H1 (cell line): ENCODE measurements around the gene LRRC28. TPM values are rescaled to one million over a fixed set of nuclear protein-coding genes. Genes with fewer than 3 reads are reported as not detected.

Experiments used
- CTCF ChIA-PET: fragments of 300-600 bp; sonication (Branson Sonifier 250); formaldehyde crosslinking; loops from one replicate; lab custom pipeline; 2021; ENCODE audit not compliant: partially characterized antibody; lab: Charles Lee
- POLR2A ChIA-PET: fragments of 300-600 bp; sonication (Branson Sonifier 250); formaldehyde crosslinking; loops from one replicate; lab custom pipeline; 2021; ENCODE audit warnings: inconsistent platforms; ENCODE audit not compliant: partially characterized antibody; lab: Charles Lee
- DNase-seq, 2 experiments: peaks; one replicate each; pipeline versions ENCODE4 v3.0.0 to v3.0.0-alpha.2; 2010 to 2022; ENCODE audit warnings: low spot score in 2 of 2, low read depth in 1 of 2, mixed read lengths in 1 of 2
- FAIRE-seq: peaks from 2 replicates; lab custom pipeline; 2011; peaks lifted over from hg19 to GRCh38; lab: Jason Lieb, UNC
- H2AFZ ChIP-seq: 2 replicates; pipeline ENCODE4 v1.8.1; 2012; ENCODE audit warnings: low read length, inconsistent platforms
- H2AK5ac ChIP-seq: 2 replicates; pipeline ENCODE4 v1.6.1; 2013; ENCODE audit warnings: low read depth, low read length
- H2BK120ac ChIP-seq: replicated peaks from 2 replicates; pipeline ENCODE3; 2013; ENCODE audit warnings: low read depth, low read length, inconsistent platforms
- H2BK12ac ChIP-seq: 2 replicates; pipeline ENCODE4 v1.6.1; 2013; ENCODE audit warnings: low read depth, low read length
- H2BK15ac ChIP-seq: 2 replicates; pipeline ENCODE4 v1.6.1; 2013; ENCODE audit warnings: low read length
- H2BK20ac ChIP-seq: 2 replicates; pipeline ENCODE4 v1.6.1; 2013; ENCODE audit warnings: low read length
- H2BK5ac ChIP-seq: 2 replicates; pipeline ENCODE4 v1.6.1; 2013; ENCODE audit warnings: low read depth, low read length
- H3K14ac ChIP-seq: 2 replicates; pipeline ENCODE4 v1.6.1; 2013; ENCODE audit warnings: inconsistent platforms; ENCODE audit not compliant: insufficient read length
- H3K18ac ChIP-seq: 2 replicates; pipeline ENCODE4 v1.6.1; 2013; ENCODE audit warnings: low read length; ENCODE audit errors: extremely low read depth
- H3K23ac ChIP-seq: 2 replicates; pipeline ENCODE4 v1.6.1; 2013; ENCODE audit warnings: inconsistent platforms; ENCODE audit not compliant: insufficient read length
- H3K23me2 ChIP-seq: 2 replicates; pipeline ENCODE4 v1.6.1; 2013; ENCODE audit warnings: low read depth, low read length
- H3K27ac ChIP-seq: 2 replicates; pipeline ENCODE4 v1.6.1; 2011; ENCODE audit warnings: low read depth, low read length, inconsistent platforms
- H3K27me3 ChIP-seq, 4 experiments: replicated peaks in 1 of 4; 1 replicate in 1 of 4; 2 replicates in 3 of 4; pipeline versions ENCODE4 v1.6.1 to v1.8.1; 2011 to 2013; ENCODE audit warnings: low read length in 3 of 4, mild to moderate bottlenecking in 3 of 4, inconsistent platforms in 2 of 4, mixed read lengths in 2 of 4, moderate library complexity in 1 of 4; ENCODE audit not compliant: control insufficient read depth in 3 of 4, insufficient read depth in 3 of 4; ENCODE audit errors: extremely low read depth in 1 of 4
- H3K36me3 ChIP-seq, 4 experiments: 2 replicates each; pipeline versions ENCODE4 v1.6.1 to v1.8.1; 2011 to 2013; ENCODE audit warnings: mild to moderate bottlenecking in 4 of 4, low read length in 3 of 4, moderate library complexity in 2 of 4, control low read depth in 1 of 4, inconsistent platforms in 1 of 4; ENCODE audit not compliant: insufficient read depth in 4 of 4, control insufficient read depth in 2 of 4
- H3K4ac ChIP-seq: replicated peaks from 2 replicates; pipeline ENCODE3; 2013; ENCODE audit warnings: low read length, low read depth, mixed read lengths, inconsistent platforms; ENCODE audit not compliant: insufficient read length
- H3K4me1 ChIP-seq, 4 experiments: replicated peaks in 1 of 4; 1 replicate in 1 of 4; 2 replicates in 3 of 4; pipeline versions ENCODE4 v1.6.1 to v1.8.1; 2011 to 2013; ENCODE audit warnings: low read length in 3 of 4, inconsistent platforms in 2 of 4, mixed read lengths in 1 of 4; ENCODE audit not compliant: insufficient read depth in 4 of 4, control insufficient read depth in 3 of 4
- H3K4me2 ChIP-seq, 2 experiments: 2 replicates each; pipeline versions ENCODE4 v1.6.1 to v1.8.1; 2011 to 2013; ENCODE audit warnings: low read depth in 2 of 2, low read length in 2 of 2, control low read depth in 1 of 2, inconsistent platforms in 1 of 2, mild to moderate bottlenecking in 1 of 2; ENCODE audit not compliant: insufficient read depth in 1 of 2
- H3K4me3 ChIP-seq, 4 experiments: fragments of 200-600, 300-600 bp in 1 of 4; sonication (generic), shearing (Covaris generic), sonication (Bioruptor Twin) in 1 of 4; 2 replicates each; pipeline versions ENCODE4 v1.5.1 to v1.8.1; 2011 to 2016; ENCODE audit warnings: low read length in 4 of 4, low read depth in 3 of 4, control low read depth in 2 of 4, inconsistent platforms in 2 of 4, mild to moderate bottlenecking in 2 of 4, mixed read lengths in 1 of 4, moderate library complexity in 1 of 4; ENCODE audit not compliant: insufficient read depth in 2 of 4; ENCODE audit errors: extremely low read depth in 1 of 4
- H3K56ac ChIP-seq: replicated peaks from 2 replicates; pipeline ENCODE3; 2013; ENCODE audit warnings: low read depth, mild to moderate bottlenecking, mixed read lengths, low read length, inconsistent platforms; ENCODE audit not compliant: insufficient read length
- H3K79me1 ChIP-seq: 2 replicates; pipeline ENCODE4 v1.6.1; 2013; ENCODE audit warnings: low read depth, low read length, control low read depth
- H3K79me2 ChIP-seq, 2 experiments: 2 replicates each; pipeline versions ENCODE4 v1.6.1 to v1.8.1; 2012 to 2013; ENCODE audit warnings: low read length in 2 of 2, mild to moderate bottlenecking in 2 of 2, inconsistent platforms in 1 of 2; ENCODE audit not compliant: insufficient read depth in 2 of 2, control insufficient read depth in 1 of 2
- H3K9ac ChIP-seq, 4 experiments: replicated peaks in 1 of 4; 1 replicate in 1 of 4; 2 replicates in 3 of 4; pipeline versions ENCODE4 v1.6.1 to v1.8.1; 2011 to 2013; ENCODE audit warnings: low read depth in 3 of 4, low read length in 3 of 4, control low read depth in 2 of 4, mild to moderate bottlenecking in 2 of 4, moderate library complexity in 2 of 4, inconsistent platforms in 1 of 4; ENCODE audit errors: extremely low read depth in 1 of 4
- H3K9me3 ChIP-seq, 2 experiments: 2 replicates each; pipeline versions ENCODE4 v1.6.1 to v1.8.1; 2012 to 2013; ENCODE audit warnings: mild to moderate bottlenecking in 2 of 2, moderate library complexity in 2 of 2, control low read depth in 1 of 2, inconsistent platforms in 1 of 2, low read depth in 1 of 2, low read length in 1 of 2, mixed read lengths in 1 of 2; ENCODE audit not compliant: insufficient read depth in 2 of 2
- H4K20me1 ChIP-seq, 2 experiments: replicated peaks in 1 of 2; 2 replicates each; pipeline versions ENCODE3 to v1.8.1; 2011 to 2013; ENCODE audit warnings: inconsistent platforms in 2 of 2, low read length in 2 of 2, mild to moderate bottlenecking in 1 of 2; ENCODE audit not compliant: insufficient read depth in 2 of 2, control insufficient read depth in 1 of 2
- H4K5ac ChIP-seq: 2 replicates; pipeline ENCODE4 v1.6.1; 2013; ENCODE audit warnings: low read length, low read depth, mixed read lengths, inconsistent platforms; ENCODE audit not compliant: insufficient read length
- H4K8ac ChIP-seq: 2 replicates; pipeline ENCODE4 v1.8.0; 2013; ENCODE audit warnings: mild to moderate bottlenecking, moderate library complexity, low read length, inconsistent platforms; ENCODE audit not compliant: insufficient read depth; ENCODE audit errors: extremely low read depth
- H4K91ac ChIP-seq: replicated peaks from 2 replicates; pipeline ENCODE3; 2013; ENCODE audit warnings: low read length, mixed read lengths, inconsistent platforms; ENCODE audit not compliant: insufficient read length
- EGR1 ChIP-seq: IDR thresholded peaks from 2 replicates; pipeline ENCODE4 v1.6.1; 2011; ENCODE audit warnings: low read depth, low read length, borderline replicate concordance
- USF2 ChIP-seq: IDR thresholded peaks from 2 replicates; pipeline ENCODE4 v1.6.1; 2011; ENCODE audit warnings: low read length, improper control_type of control experiment
- WGBS, 2 experiments: shearing (Covaris generic) in 1 of 2; methylation state at CpG; one replicate each; pipeline versions ENCODE4 v1.1.6 to v1.1.7; 2013 to 2015; ENCODE audit warnings: low lambda C conversion rate in 2 of 2, mixed read lengths in 2 of 2, inconsistent platforms in 1 of 2, low coverage in 1 of 2, missing lambda C conversion rate in 1 of 2; ENCODE audit not compliant: insufficient replicate concordance in 2 of 2, insufficient coverage in 1 of 2, insufficient read length in 1 of 2; ENCODE audit errors: extremely low coverage in 1 of 2, missing lambda C conversion rate in 1 of 2; 5-methylcytosine and 5-hydroxymethylcytosine counted together
- polyA plus RNA-seq, 7 experiments: library from polyadenylated mRNA; depleted of rRNA in 3 of 7; stranded (reverse) in 5 of 7; unstranded in 2 of 7; fragments of >200 nt in 5 of 7; fragments of 200-250 nt in 2 of 7; gene quantifications; 1 replicate in 5 of 7; 2 replicates in 1 of 7; 4 replicates in 1 of 7; pipeline versions ENCODE4 v1.2.1 to v1.2.3, GENCODE V29; 2011 to 2013; ENCODE audit warnings: missing spikeins in 2 of 7, mixed read lengths in 2 of 7
- total RNA-seq: library from RNA; stranded (reverse); fragmentation: NEBNext Ultra II Directional; extraction: Animal tissue kit (Norgen Biotek cat#: 25700); gene quantifications from 2 replicates; pipeline ENCODE4 v1.2.1, GENCODE V29; 2021

Gene LRRC28
- total and polyA plus RNA-seq, 2 of the 8 experiments (the other 6 are each of a cell fraction or from before 2014, with no cell fraction given): 20.2 to 23.3 TPM

- WGBS, 2 experiments: 79% methylated on average over 13 of the region's 13 CpGs; no CpG with 5 or more reads in 1 of the 2 experiments
- Histone ChIP-seq H2BK20ac (no peak overlapping the region), H3K36me3 (no peaks in the 10 kb centered on the region), H2BK15ac (no peak overlapping the region), H3K23me2 (no peaks in the 10 kb centered on the region), H3K27me3 (no peaks in the 10 kb centered on the region), H2AFZ (peak overlapping the region; percentile 83), H3K79me2 (no peaks in the 10 kb centered on the region), H3K18ac (peak overlapping the region; percentile 32; the same call in 1 of the 2 replicates), H4K91ac (no peak overlapping the region), H3K4me2 (no peak overlapping the region), H3K4ac (no peak overlapping the region), H2BK5ac (no peak overlapping the region), H3K4me3 (no peak overlapping the region), H2BK12ac (no peak overlapping the region), H2AK5ac (no peak overlapping the region), H3K9me3 (no peaks in the 10 kb centered on the region), H3K79me1 (no peaks in the 10 kb centered on the region), H3K23ac (no peak overlapping the region), H3K27ac (no peak overlapping the region), H4K20me1 (no peaks in the 10 kb centered on the region), H3K9ac (no peak overlapping the region), H3K56ac (no peak overlapping the region), H4K5ac (no peak overlapping the region), H3K14ac (no peak overlapping the region), H2BK120ac (no peak overlapping the region), H3K4me1 (peaks cover 0 to 3% (median 0%) of the 10 kb centered on the region in 4 experiments; a peak in 2 of 7 replicates), H4K8ac (no peak overlapping the region; the same call in 1 of the 2 replicates)
- DNase-seq (no peak), FAIRE-seq (no peak)
- POLR2A ChIA-PET: no interaction called here
- CTCF ChIA-PET: interaction anchor here (0.9 to 1.4 kb wide), 3 partner anchors 11 to 161 kb away, joined by 3 to 7 read pairs (median 3); no protein-coding TSS in a partner anchor
- TF ChIP-seq USF2 (no peak), EGR1 (no peak)
These were observed 150.9 kb downstream of the LRRC28 start for GRCh38 chr15:99402014-99402729.
